SK-N-SH (cell line): ENCODE measurements around the gene SPINK5. TPM values are rescaled to one million over a fixed set of nuclear protein-coding genes. Genes with fewer than 3 reads are reported as not detected.

Experiments used
- CTCF ChIA-PET: fragments of 300-600, 350-600 bp; formaldehyde crosslinking; extraction: SDS; loops from one replicate; lab custom pipeline; 2021; lab: Yijun Ruan, JAX
- POLR2A ChIA-PET: fragments of 350-600 bp; sonication (Branson Sonifier 250); formaldehyde crosslinking; extraction: SDS; loops from one replicate; lab custom pipeline; 2020; ENCODE audit warnings: antibody characterized with exemption, inconsistent platforms; lab: Yijun Ruan, JAX
- DNase-seq: peaks from one replicate; pipeline ENCODE4 v3.0.0; 2012
- H2AFZ ChIP-seq: fragments of 200-600 bp; sonication (generic); 2 replicates; pipeline ENCODE4 v1.8.1; 2016; ENCODE audit warnings: antibody characterized with exemption, mild to moderate bottlenecking, low read depth
- H3F3A ChIP-seq: fragments of 200-600 bp; sonication (generic); replicated peaks from 2 replicates; pipeline ENCODE3; 2016; ENCODE audit warnings: antibody characterized with exemption, mild to moderate bottlenecking; ENCODE audit not compliant: insufficient read depth
- H3K27ac ChIP-seq, 2 experiments: fragments of 200-500 bp in 1 of 2; fragments of 200-600 bp in 1 of 2; sonication (Bioruptor generic) in 1 of 2; sonication (generic), shearing (Covaris generic) in 1 of 2; 2 replicates each; pipeline versions ENCODE4 v1.5.1 to v1.6.1; 2014 to 2016; ENCODE audit warnings: low read depth in 2 of 2, inconsistent platforms in 1 of 2, low read length in 1 of 2, mild to moderate bottlenecking in 1 of 2, mixed read lengths in 1 of 2
- H3K27me3 ChIP-seq: fragments of 200-600 bp; sonication (generic), shearing (Covaris generic); 2 replicates; pipeline ENCODE4 v1.6.1; 2016; ENCODE audit warnings: mixed run types; ENCODE audit not compliant: insufficient read depth
- H3K36me3 ChIP-seq, 2 experiments: fragments of 200-500 bp in 1 of 2; fragments of 200-600 bp in 1 of 2; sonication (Bioruptor generic) in 1 of 2; sonication (generic) in 1 of 2; replicated peaks in 1 of 2; 2 replicates each; pipeline versions ENCODE3 to v1.5.1; 2014 to 2016; ENCODE audit warnings: low read length in 1 of 2, mild to moderate bottlenecking in 1 of 2; ENCODE audit not compliant: insufficient read depth in 2 of 2, control insufficient read depth in 1 of 2
- H3K4me1 ChIP-seq, 2 experiments: fragments of 200-500 bp in 1 of 2; fragments of 200-600 bp in 1 of 2; sonication (Bioruptor generic) in 1 of 2; sonication (generic), shearing (Covaris generic) in 1 of 2; 2 replicates each; pipeline versions ENCODE4 v1.5.1 to v1.6.1; 2014 to 2016; ENCODE audit warnings: low read depth in 1 of 2, low read length in 1 of 2, mixed run types in 1 of 2; ENCODE audit not compliant: insufficient read depth in 2 of 2, control insufficient read depth in 1 of 2
- H3K4me2 ChIP-seq: fragments of 200-600 bp; sonication (generic), shearing (Covaris generic); 2 replicates; pipeline ENCODE4 v1.6.1; 2017; ENCODE audit warnings: mixed run types
- H3K4me3 ChIP-seq, 2 experiments: fragments of 200-500 bp in 1 of 2; fragments of 200-600 bp in 1 of 2; sonication (Bioruptor generic) in 1 of 2; sonication (generic), shearing (Covaris generic) in 1 of 2; 2 replicates each; pipeline versions ENCODE4 v1.5.1 to v1.8.1; 2014 to 2016; ENCODE audit warnings: low read depth in 2 of 2, inconsistent platforms in 1 of 2, low read length in 1 of 2, mild to moderate bottlenecking in 1 of 2, mixed read lengths in 1 of 2, moderate library complexity in 1 of 2
- H3K79me2 ChIP-seq: fragments of 200-600 bp; sonication (generic); 2 replicates; pipeline ENCODE4 v1.8.1; 2017; ENCODE audit warnings: mild to moderate bottlenecking; ENCODE audit not compliant: insufficient read depth
- H3K9ac ChIP-seq: fragments of 200-600 bp; sonication (generic); 2 replicates; pipeline ENCODE4 v1.6.1; 2017; ENCODE audit warnings: mixed run types
- H3K9me2 ChIP-seq: fragments of 200-600 bp; sonication (generic); 2 replicates; pipeline ENCODE4 v1.6.1; 2017; ENCODE audit warnings: mixed run types
- H3K9me3 ChIP-seq: fragments of 200-600 bp; sonication (generic); 2 replicates; pipeline ENCODE4 v1.6.1; 2017; ENCODE audit warnings: mixed run types, mild to moderate bottlenecking, moderate library complexity
- H4K20me1 ChIP-seq: fragments of 200-600 bp; sonication (generic); 2 replicates; pipeline ENCODE4 v1.6.1; 2017; ENCODE audit warnings: mild to moderate bottlenecking, mixed run types; ENCODE audit not compliant: insufficient read depth
- EZH2phosphoT487 ChIP-seq: fragments of 200-600 bp; sonication (generic); IDR thresholded peaks from 2 replicates; pipeline ENCODE4 v1.6.1; 2017; ENCODE audit warnings: low read depth, mixed run types, mild to moderate bottlenecking, antibody characterized with exemption, moderate library complexity, borderline replicate concordance
- FOXJ3 ChIP-seq: sonication (generic); formaldehyde crosslinking; IDR thresholded peaks from 2 replicates; pipeline ENCODE4 v1.5.1; 2020; ENCODE audit warnings: mild to moderate bottlenecking, missing genetic modification reagents
- FOXM1 ChIP-seq: IDR thresholded peaks from 2 replicates; pipeline ENCODE4 v1.4.0; 2012; ENCODE audit warnings: low read depth, mild to moderate bottlenecking
- GATA2 ChIP-seq: sonication (generic); formaldehyde crosslinking; IDR thresholded peaks from 2 replicates; pipeline ENCODE4 v1.5.0; 2020; ENCODE audit warnings: mild to moderate bottlenecking, missing genetic modification reagents
- MXI1 ChIP-seq: IDR thresholded peaks from 2 replicates; pipeline ENCODE4 v1.6.1; 2012; ENCODE audit warnings: mild to moderate bottlenecking, low read depth, low read length, improper control_type of control experiment
- NRF1 ChIP-seq: IDR thresholded peaks from 2 replicates; pipeline ENCODE4 v1.6.1; 2012; ENCODE audit warnings: low read depth, mild to moderate bottlenecking, low read length
- RCOR1 ChIP-seq: fragments of 150-350 bp; IDR thresholded peaks from 2 replicates; pipeline ENCODE4 v1.6.1; 2017; ENCODE audit warnings: antibody characterized with exemption, low read length
- RXRA ChIP-seq: IDR thresholded peaks from 2 replicates; pipeline ENCODE4 v1.4.0; 2012; ENCODE audit warnings: low read depth, mild to moderate bottlenecking, borderline replicate concordance
- SIN3A ChIP-seq: IDR thresholded peaks from 2 replicates; pipeline ENCODE4 v1.6.1; 2012; ENCODE audit warnings: low read depth, mild to moderate bottlenecking, low read length, moderate library complexity, borderline replicate concordance
- YY1 ChIP-seq: IDR thresholded peaks from 2 replicates; pipeline ENCODE4 v1.4.0; 2012; ENCODE audit warnings: low read depth, mild to moderate bottlenecking
- WGBS: methylation state at CpG from one replicate; pipeline ENCODE4 v1.1.6; 2017; ENCODE audit warnings: low lambda C conversion rate; 5-methylcytosine and 5-hydroxymethylcytosine counted together
- polyA plus RNA-seq, 3 experiments: library from polyadenylated mRNA; depleted of rRNA; stranded (reverse); fragments of >200 nt; gene quantifications; 2 replicates each; pipeline ENCODE4 v1.2.3, GENCODE V29; 2012
- TF ChIP-seq, protein P1 (sequence below): fragments of 200-600 bp; sonication (generic); IDR thresholded peaks from 2 replicates; pipeline ENCODE4 v1.6.1; 2017; ENCODE audit warnings: antibody characterized with exemption, mild to moderate bottlenecking, moderate library complexity
- TF ChIP-seq, protein P2 (sequence below): IDR thresholded peaks from 2 replicates; pipeline ENCODE4 v1.4.0; 2012; ENCODE audit warnings: low read depth
- TF ChIP-seq, protein P3 (sequence below): fragments of 150-350 bp; IDR thresholded peaks from 2 replicates; pipeline ENCODE4 v1.6.1; 2017; ENCODE audit warnings: antibody characterized with exemption, low read length, low read depth, borderline replicate concordance
- TF ChIP-seq, protein P4 (sequence below): IDR thresholded peaks from 2 replicates; pipeline ENCODE4 v1.4.0; 2012; ENCODE audit warnings: low read depth, borderline replicate concordance
- TF ChIP-seq, protein P5 (sequence below): IDR thresholded peaks from 2 replicates; pipeline ENCODE4; 2012
- TF ChIP-seq, protein P6 (sequence below): fragments of 150-350 bp; IDR thresholded peaks from 2 replicates; pipeline ENCODE4 v1.6.1; 2016; ENCODE audit warnings: mild to moderate bottlenecking, low read depth, low read length

SPINK5 gene
- polyA plus RNA-seq, 1 of the 3 experiments (the other 2 are of a cell fraction) = not detected

DNA sequence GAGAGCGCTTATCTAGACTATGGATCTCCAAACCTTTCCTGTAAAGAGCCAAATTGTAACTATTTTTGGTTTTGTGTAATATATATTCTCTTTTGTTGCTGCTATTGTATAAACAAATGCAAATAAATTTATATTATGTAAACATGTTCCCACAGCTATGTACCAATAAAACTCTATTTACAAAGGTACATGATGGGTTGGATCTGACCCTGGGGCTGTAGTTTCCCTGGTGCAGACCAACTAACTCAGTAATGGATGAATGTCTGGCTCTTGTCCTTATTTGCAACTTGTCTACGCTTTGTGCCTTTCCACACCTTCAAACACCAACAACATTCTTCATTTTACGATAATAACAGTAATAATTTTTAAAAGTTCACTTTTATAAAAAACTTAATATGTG is 77.1 kb downstream of the SPINK5 start:
- Histone ChIP-seq H3K27ac (no peak overlapping the region), H3K9me3 (no peaks in the 10 kb centered on the region), H4K20me1 (no peaks in the 10 kb centered on the region), H3F3A (no peaks in the 10 kb centered on the region), H3K4me3 (no peak overlapping the region), H3K79me2 (no peaks in the 10 kb centered on the region), H3K9ac (no peak overlapping the region)
- ChIA-PET POLR2A (no interaction called here), CTCF (no interaction called here)
- TF ChIP-seq, protein P1, sequence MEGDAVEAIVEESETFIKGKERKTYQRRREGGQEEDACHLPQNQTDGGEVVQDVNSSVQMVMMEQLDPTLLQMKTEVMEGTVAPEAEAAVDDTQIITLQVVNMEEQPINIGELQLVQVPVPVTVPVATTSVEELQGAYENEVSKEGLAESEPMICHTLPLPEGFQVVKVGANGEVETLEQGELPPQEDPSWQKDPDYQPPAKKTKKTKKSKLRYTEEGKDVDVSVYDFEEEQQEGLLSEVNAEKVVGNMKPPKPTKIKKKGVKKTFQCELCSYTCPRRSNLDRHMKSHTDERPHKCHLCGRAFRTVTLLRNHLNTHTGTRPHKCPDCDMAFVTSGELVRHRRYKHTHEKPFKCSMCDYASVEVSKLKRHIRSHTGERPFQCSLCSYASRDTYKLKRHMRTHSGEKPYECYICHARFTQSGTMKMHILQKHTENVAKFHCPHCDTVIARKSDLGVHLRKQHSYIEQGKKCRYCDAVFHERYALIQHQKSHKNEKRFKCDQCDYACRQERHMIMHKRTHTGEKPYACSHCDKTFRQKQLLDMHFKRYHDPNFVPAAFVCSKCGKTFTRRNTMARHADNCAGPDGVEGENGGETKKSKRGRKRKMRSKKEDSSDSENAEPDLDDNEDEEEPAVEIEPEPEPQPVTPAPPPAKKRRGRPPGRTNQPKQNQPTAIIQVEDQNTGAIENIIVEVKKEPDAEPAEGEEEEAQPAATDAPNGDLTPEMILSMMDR = no peak
- TF ChIP-seq, protein P2, sequence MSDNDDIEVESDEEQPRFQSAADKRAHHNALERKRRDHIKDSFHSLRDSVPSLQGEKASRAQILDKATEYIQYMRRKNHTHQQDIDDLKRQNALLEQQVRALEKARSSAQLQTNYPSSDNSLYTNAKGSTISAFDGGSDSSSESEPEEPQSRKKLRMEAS = no peak
- TF ChIP-seq, protein P3, sequence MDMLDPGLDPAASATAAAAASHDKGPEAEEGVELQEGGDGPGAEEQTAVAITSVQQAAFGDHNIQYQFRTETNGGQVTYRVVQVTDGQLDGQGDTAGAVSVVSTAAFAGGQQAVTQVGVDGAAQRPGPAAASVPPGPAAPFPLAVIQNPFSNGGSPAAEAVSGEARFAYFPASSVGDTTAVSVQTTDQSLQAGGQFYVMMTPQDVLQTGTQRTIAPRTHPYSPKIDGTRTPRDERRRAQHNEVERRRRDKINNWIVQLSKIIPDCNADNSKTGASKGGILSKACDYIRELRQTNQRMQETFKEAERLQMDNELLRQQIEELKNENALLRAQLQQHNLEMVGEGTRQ = no peak
- TF ChIP-seq, protein P4, sequence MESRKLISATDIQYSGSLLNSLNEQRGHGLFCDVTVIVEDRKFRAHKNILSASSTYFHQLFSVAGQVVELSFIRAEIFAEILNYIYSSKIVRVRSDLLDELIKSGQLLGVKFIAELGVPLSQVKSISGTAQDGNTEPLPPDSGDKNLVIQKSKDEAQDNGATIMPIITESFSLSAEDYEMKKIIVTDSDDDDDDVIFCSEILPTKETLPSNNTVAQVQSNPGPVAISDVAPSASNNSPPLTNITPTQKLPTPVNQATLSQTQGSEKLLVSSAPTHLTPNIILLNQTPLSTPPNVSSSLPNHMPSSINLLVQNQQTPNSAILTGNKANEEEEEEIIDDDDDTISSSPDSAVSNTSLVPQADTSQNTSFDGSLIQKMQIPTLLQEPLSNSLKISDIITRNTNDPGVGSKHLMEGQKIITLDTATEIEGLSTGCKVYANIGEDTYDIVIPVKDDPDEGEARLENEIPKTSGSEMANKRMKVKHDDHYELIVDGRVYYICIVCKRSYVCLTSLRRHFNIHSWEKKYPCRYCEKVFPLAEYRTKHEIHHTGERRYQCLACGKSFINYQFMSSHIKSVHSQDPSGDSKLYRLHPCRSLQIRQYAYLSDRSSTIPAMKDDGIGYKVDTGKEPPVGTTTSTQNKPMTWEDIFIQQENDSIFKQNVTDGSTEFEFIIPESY = no peak
- TF ChIP-seq, protein P5, sequence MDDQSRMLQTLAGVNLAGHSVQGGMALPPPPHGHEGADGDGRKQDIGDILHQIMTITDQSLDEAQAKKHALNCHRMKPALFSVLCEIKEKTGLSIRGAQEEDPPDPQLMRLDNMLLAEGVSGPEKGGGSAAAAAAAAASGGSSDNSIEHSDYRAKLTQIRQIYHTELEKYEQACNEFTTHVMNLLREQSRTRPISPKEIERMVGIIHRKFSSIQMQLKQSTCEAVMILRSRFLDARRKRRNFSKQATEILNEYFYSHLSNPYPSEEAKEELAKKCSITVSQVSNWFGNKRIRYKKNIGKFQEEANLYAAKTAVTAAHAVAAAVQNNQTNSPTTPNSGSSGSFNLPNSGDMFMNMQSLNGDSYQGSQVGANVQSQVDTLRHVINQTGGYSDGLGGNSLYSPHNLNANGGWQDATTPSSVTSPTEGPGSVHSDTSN = no peak
- TF ChIP-seq RXRA (no peak), EZH2phosphoT487 (no peak), FOXM1 (no peak), NRF1 (no peak), GATA2 (no peak), FOXJ3 (CRISPR knock-in tag) (no peak), YY1 (no peak), SIN3A (no peak), RCOR1 (no peak), MXI1 (no peak)
- TF ChIP-seq, protein P6, sequence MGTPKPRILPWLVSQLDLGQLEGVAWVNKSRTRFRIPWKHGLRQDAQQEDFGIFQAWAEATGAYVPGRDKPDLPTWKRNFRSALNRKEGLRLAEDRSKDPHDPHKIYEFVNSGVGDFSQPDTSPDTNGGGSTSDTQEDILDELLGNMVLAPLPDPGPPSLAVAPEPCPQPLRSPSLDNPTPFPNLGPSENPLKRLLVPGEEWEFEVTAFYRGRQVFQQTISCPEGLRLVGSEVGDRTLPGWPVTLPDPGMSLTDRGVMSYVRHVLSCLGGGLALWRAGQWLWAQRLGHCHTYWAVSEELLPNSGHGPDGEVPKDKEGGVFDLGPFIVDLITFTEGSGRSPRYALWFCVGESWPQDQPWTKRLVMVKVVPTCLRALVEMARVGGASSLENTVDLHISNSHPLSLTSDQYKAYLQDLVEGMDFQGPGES = no peak
- TF ChIP-seq, all 33 proteins: peak for 0
- Histone ChIP-seq H3K27me3 (no peaks in the 10 kb centered on the region), H3K36me3 (no peaks in the 10 kb centered on the region), H2AFZ (no peak overlapping the region), H3K4me1 (no peaks in the 10 kb centered on the region), H3K4me2 (no peak overlapping the region), H3K9me2 (no peaks in the 10 kb centered on the region)
- no peak for DNase-seq
- WGBS = 43% methylated on average over 3 of the region's 3 CpGs
